GM21528 (cell line): ENCODE data around the gene SLC39A6.
"Not testable (repeated sequence)": the region's sequence is repeated elsewhere in the genome, so short reads cannot be mapped to it uniquely, and the experiment has no call there.

ENCODE experiments used
- ATAC-seq: cut with Tn5 transposase; IDR thresholded peaks from one replicate; pipeline ENCODE4 v1.9.1; 2021; ENCODE audit warnings: mild to moderate bottlenecking, moderate library complexity; ENCODE audit not compliant: unreplicated experiment, low FRiP score

The SLC39A6 gene

GRCh38 chr18:36066001-36066400 lies 63.1 kb downstream of the SLC39A6 start:
- no peak for ATAC-seq

DNA sequence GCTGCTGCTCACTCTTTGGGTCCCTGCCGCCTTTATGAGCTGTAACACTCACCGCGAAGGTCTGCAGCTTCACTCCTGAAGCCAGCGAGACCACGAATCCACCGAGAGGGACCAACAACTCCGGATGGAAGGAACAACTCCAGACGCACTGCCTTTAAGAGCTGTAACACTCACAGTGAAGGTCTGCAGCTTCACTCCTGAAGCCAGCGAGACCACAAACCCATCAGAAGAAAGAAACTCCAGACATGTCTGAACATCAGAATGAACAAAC lies 64.4 kb downstream of the SLC39A6 start:
- not testable (repeated sequence) for ATAC-seq

DNA sequence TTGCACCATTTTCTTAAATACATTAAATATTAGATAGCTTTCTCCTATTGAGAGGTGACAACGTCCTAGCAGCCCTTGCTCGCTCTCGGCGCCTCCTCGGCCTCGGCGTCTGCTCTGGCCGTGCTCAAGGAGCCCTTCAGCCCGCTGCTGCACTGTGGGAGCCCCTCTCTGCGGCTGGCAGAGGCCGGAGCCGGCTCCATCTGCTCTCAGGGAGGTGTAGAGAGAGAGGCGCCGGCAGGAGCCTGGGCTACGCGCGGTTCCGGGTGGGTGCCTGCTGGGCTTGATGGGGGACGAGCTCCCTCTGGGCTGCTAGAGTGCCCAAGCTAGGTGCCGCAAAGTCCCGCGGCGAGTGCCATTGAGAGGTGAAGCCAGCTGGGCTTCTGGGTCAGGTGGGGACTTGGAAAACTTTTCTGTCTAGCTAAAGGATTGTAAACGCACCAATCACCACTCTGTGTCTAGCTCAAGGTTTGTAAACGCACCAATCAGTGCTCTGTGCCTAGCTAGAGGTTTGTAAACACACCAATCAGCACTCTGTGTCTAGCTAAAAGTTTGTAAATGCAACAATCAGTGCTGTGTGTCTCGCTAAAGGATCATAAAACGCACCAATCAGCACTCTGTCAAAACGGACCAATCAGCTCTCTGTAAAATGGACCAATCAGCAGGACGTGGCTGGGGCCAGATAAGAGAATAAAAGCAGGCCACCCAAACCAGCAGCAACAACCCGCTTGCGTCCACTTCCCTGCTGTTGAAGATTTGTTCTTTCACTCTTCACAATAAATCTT lies 64.9 kb downstream of the SLC39A6 start:
- no peak for ATAC-seq

DNA sequence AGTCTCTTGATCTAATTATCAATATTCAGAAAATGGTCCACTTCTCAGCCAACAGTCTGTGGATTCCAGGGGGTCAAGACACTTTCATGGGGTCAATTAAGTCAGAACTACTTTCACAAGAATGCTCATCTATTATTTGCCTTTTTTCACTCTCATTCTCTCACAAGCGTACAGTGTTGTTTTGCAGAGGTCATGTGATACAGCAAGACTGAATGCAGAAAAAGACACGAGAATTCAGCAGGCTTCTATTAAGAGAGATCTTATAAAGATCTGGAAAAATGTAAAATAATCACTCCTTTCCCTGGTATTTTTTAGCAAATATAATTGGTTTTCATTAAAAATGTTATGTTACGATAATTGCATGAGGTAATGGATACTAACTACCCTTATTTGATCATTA lies 70.5 kb downstream of the SLC39A6 start:
- ATAC-seq = no peak
